Measurements from ENCODE around the gene HARBI1.

Gene HARBI1

DNA sequence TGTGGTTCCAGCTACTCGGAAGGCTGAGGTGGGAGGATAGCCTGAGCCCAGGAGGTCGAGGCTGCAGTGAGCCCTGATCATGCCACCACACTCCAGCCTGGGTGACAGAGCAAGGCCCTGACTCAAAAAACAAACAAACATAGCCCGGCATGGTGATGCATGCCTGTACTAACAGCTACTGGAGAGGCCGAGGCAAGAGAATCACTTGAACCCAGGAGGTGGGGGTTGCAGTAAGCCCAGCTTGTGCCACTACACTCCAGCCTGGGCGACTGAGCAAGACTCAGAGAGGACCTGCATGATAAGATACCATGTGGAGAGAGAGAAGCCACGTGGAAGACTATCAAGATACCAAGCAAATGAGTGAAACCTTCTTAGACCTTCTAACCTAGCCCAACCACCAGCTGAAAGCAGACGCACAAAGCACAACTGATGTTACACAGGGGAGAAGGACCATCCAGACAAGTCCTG, 59.3 kb downstream of the HARBI1 start:
- DNase-seq (ENCODE audit: low read depth in 2 of 3, low spot score in 2 of 3), result no peak

DNA sequence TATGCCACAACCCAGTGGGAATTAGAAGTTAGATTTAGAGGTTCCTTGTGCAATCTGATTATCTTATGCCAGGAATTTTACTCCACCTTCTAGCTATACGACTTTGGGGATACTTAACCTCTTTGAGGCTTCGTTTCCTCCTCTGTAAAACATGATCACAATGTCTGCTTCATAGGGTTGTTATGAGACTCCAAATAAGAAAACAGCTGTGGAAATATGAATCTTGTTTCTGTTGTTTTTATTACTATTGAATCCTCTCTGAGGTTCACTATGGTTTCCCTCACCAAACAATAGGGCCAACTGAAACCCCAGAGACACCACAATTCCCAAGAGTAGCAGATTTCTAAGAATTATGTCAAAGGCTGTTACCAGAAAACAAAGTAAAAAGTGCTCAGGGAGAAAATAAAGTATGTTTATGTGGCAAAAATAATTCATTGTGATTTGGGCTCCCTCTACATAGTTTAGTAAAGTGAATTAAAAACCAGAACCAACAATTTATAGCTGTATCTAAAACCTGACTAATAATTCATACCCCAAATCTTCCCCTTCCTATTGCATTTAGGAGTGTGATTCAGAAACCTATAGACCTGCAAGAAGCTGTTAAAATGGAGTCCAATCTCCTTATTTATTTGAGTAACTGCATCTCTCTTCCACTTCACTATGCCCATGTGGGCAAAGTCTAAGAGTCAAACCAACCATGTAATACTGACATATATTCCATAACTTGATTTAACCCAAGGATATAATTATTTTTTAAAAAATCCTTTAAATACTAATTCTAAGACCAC, 61.6 kb downstream of the HARBI1 start:
- no peak for DNase-seq (ENCODE audit: low read depth in 2 of 3, low spot score in 2 of 3)

DNA sequence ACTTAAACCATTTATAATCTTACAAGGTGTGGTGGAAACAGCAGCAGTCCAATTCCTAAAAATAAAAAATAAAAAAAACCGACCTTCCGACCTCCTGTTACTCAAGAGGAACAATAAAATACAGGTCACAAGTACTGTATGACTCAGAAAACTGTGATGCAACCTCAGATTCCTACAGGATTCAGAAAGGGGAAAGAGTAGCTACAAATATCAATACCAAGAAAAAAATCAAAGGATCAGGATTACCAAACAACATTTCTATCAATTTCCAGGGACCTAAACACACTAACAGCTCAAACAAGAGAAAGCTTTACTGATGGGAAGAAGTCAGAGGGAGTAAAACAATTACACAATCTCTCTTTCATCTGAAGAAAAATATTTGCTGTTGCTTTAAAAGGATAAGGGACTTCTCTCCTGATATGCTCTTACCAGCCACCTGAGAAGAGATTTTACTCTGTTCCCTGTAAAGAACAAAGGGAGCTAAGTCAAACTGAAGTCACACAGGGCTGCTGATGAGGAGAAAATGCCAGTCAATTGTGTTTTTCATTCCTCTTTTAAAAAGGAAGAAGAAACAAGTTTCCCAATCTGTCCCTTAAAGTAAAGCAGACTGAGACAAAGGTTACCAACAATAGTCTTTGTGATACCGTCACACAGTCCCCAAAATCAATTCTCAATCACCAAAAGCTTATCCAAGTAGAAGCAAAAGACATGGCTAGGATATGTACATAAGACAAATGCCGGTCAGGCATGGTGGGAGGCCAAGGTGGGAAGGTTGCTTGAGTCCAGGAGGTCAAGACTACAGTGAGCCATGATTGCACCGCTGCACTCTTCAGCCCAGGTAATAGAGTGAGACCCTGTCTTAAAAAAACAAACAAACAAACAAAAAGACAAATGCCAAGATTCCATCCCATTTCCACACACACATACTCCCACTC, 62.5 kb downstream of the HARBI1 start:
- DNase-seq (ENCODE audit: low read depth in 2 of 3, low spot score in 2 of 3), result no peak

DNA sequence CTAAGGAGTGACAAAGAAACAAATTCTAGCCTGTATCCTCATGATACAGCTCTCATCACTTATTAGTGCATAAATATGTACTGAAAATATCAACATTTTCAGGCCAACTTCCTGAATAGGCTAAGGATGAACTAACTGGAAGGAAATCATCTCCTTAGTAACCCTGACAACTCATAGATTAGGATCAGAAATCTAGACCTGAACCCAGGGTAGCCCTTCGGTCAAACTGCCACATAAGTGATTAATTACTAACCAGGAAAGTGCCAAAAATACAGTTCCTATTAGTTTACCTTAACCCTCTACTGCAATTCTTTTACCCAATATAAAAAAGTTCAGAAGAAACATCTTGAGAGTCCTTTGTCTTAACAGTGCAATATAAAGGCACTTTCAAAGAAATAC, 63.2 kb downstream of the HARBI1 start:
- DNase-seq (ENCODE audit: low read depth in 2 of 3, low spot score in 2 of 3), result no peak

Data from activated CD8-positive, alpha-beta memory T cell treated with anti-CD3 and anti-CD28 coated beads for 48 hours (primary cell).